HepG2 (cell line): ENCODE data around the gene ARIH2. TPM values are rescaled to one million over a fixed set of nuclear protein-coding genes. Genes with fewer than 3 reads are reported as not detected.

Experiments
- CBX5 ChIP-seq: sonication (generic); formaldehyde crosslinking; IDR thresholded peaks from 2 replicates; pipeline ENCODE4 v1.4.0; 2020; ENCODE audit warnings: missing genetic modification reagents, borderline replicate concordance
- JUND ChIP-seq: sonication (generic); formaldehyde crosslinking; IDR thresholded peaks from 2 replicates; pipeline ENCODE4 v1.8.0; 2022; ENCODE audit warnings: mild to moderate bottlenecking, missing genetic modification reagents
- KLF6 ChIP-seq: IDR thresholded peaks from 2 replicates; pipeline ENCODE4 v1.8.0; 2016; ENCODE audit warnings: missing biosample characterization, missing genetic modification reagents
- KLF9 ChIP-seq: IDR thresholded peaks from 2 replicates; pipeline ENCODE4 v1.6.1; 2016; ENCODE audit warnings: low read depth
- PITX1 ChIP-seq: sonication (generic); formaldehyde crosslinking; IDR thresholded peaks from 2 replicates; pipeline ENCODE4 v1.5.1; 2020; ENCODE audit warnings: mild to moderate bottlenecking, missing genetic modification reagents
- REL ChIP-seq: sonication (generic); formaldehyde crosslinking; conservative IDR thresholded peaks from 2 replicates; pipeline ENCODE4 v1.8.0; 2022; ENCODE audit warnings: mild to moderate bottlenecking, missing genetic modification reagents, moderate library complexity
- TOPORS ChIP-seq: sonication (generic); formaldehyde crosslinking; IDR thresholded peaks from 2 replicates; pipeline ENCODE4 v1.8.0; 2023; ENCODE audit warnings: mild to moderate bottlenecking, missing genetic modification reagents
- ZBTB7B ChIP-seq: sonication (generic); formaldehyde crosslinking; IDR thresholded peaks from 2 replicates; pipeline ENCODE4 v1.4.0; 2020; ENCODE audit warnings: missing genetic modification reagents
- ZFP1 ChIP-seq: IDR thresholded peaks from 2 replicates; pipeline ENCODE4 v1.6.1; 2016
- ZNF282 ChIP-seq: fragments of 450-650 bp; IDR thresholded peaks from 2 replicates; pipeline ENCODE4 v1.6.1; 2018; ENCODE audit not compliant: partially characterized antibody
- ZNF543 ChIP-seq: sonication (generic); formaldehyde crosslinking; IDR thresholded peaks from 2 replicates; pipeline ENCODE4 v1.4.0; 2020; ENCODE audit warnings: mild to moderate bottlenecking, missing genetic modification reagents
- ZNF737 ChIP-seq: sonication (generic); formaldehyde crosslinking; IDR thresholded peaks from 2 replicates; pipeline ENCODE4 v1.5.0; 2020; ENCODE audit warnings: missing genetic modification reagents, mild to moderate bottlenecking, borderline replicate concordance
- ZNF777 ChIP-seq: sonication (generic); formaldehyde crosslinking; IDR thresholded peaks from 2 replicates; pipeline ENCODE4 v1.4.0; 2020; ENCODE audit warnings: missing genetic modification reagents
- ZSCAN20 ChIP-seq: sonication (generic); formaldehyde crosslinking; IDR thresholded peaks from 2 replicates; pipeline ENCODE4 v1.4.0; 2020; ENCODE audit warnings: missing genetic modification reagents, mild to moderate bottlenecking, borderline replicate concordance
- polyA plus RNA-seq, 8 experiments: library from polyadenylated mRNA; depleted of rRNA in 3 of 8; stranded (reverse) in 7 of 8; unstranded in 1 of 8; fragments of >200 nt; fragmentation: Illumina TruSeq in 4 of 8; extraction: Trizol in 4 of 8; gene quantifications; 2 replicates each; pipeline versions ENCODE4 v1.2.1 to v1.2.3, GENCODE V29; 2011 to 2016; ENCODE audit warnings: low read depth in 4 of 8, missing spikeins in 1 of 8, mixed read lengths in 1 of 8; ENCODE audit not compliant: insufficient read depth in 1 of 8
- total RNA-seq, 5 experiments: library from RNA; depleted of rRNA; stranded (reverse); fragments of >200 nt; fragmentation: Illumina TruSeq; extraction: Trizol; gene quantifications; 2 replicates each; pipeline ENCODE4 v1.2.3, GENCODE V29; 2016; ENCODE audit warnings: low read depth in 1 of 5
- TF ChIP-seq, protein P1 (sequence below): sonication (generic); formaldehyde crosslinking; IDR thresholded peaks from 2 replicates; pipeline ENCODE4 v1.5.1; 2020; ENCODE audit warnings: mild to moderate bottlenecking, missing genetic modification reagents, borderline replicate concordance
- TF ChIP-seq, protein P2 (sequence below): sonication (generic); formaldehyde crosslinking; IDR thresholded peaks from 2 replicates; pipeline ENCODE4 v1.5.1; 2020; ENCODE audit warnings: mild to moderate bottlenecking, missing genetic modification reagents, moderate library complexity
- TF ChIP-seq, protein P3 (sequence below): sonication (generic); formaldehyde crosslinking; IDR thresholded peaks from 2 replicates; pipeline ENCODE4 v1.8.0; 2022; ENCODE audit warnings: missing genetic modification reagents, mild to moderate bottlenecking, inconsistent platforms, borderline replicate concordance
- TF ChIP-seq, protein P4 (sequence below): fragments of 450-650 bp; IDR thresholded peaks from 2 replicates; pipeline ENCODE4 v1.6.1; 2017
- TF ChIP-seq, protein P5 (sequence below): sonication (generic); formaldehyde crosslinking; IDR thresholded peaks from 2 replicates; pipeline ENCODE4 v1.8.1; 2023; ENCODE audit warnings: mild to moderate bottlenecking, missing genetic modification reagents
- TF ChIP-seq, protein P6 (sequence below): sonication (generic); formaldehyde crosslinking; IDR thresholded peaks from 2 replicates; pipeline ENCODE4 v1.4.0; 2020; ENCODE audit warnings: mild to moderate bottlenecking, low read depth, missing genetic modification reagents

The ARIH2 gene
- total and polyA plus RNA-seq, 2 of the 13 experiments (the other 11 are each of a cell fraction or from before 2014, with no cell fraction given) = 64.8 to 83.3 TPM

DNA sequence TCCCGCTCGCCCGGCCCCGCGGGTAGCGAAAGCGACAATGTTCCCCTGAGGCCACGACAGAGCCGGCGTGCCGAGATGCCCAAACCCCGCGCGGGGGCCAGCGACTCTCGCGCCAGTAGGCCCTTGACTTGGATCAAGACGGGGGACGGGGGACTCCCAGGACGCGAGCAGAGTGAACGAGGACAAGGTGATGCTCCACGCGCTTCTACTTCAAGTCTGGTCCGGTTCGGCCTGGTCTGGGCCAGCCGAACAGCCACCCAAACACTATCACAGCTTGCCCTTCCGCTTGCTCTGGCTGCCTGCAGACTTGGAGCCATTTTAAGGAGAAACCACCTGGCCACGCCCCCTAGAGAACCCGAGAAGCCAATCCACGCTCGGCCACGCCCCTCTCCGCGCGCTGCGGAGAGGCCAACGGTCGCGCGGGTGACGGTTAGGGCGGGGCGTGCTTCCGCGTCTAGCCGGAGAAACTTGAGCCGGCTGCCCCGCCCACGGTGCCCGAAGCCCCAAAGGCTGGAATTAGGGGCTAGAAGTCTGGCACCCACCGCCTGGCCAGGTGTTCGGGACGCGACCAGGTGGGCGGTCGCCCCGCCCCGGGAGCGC, 102.7 kb downstream of the ARIH2 start (continued):
- TF ChIP-seq KLF9 (CRISPR knock-in tag) (peak; percentile 93), ZSCAN20 (0 out of 2 replicates have a peak, but pooled peaks have one; percentile 79), KLF6 (CRISPR knock-in tag) (peak; percentile 83), ZNF777 (CRISPR knock-in tag) (no peak), REL (CRISPR knock-in tag) (no peak; the same call in 1 of the 2 replicates), CBX5 (CRISPR knock-in tag) (peak; percentile 63; the same call in 1 of the 2 replicates), ZNF282 (no peak), JUND (CRISPR knock-in tag) (no peak), ZNF543 (CRISPR knock-in tag) (0 out of 2 replicates have a peak, but pooled peaks have one; percentile 65), PITX1 (CRISPR knock-in tag) (0 out of 2 replicates have a peak, but pooled peaks have one; percentile 13), ZBTB7B (CRISPR knock-in tag) (no peak), ZNF737 (CRISPR knock-in tag) (peak; percentile 97; the same call in 1 of the 2 replicates), TOPORS (CRISPR knock-in tag) (no peak; the same call in 1 of the 2 replicates), ZFP1 (CRISPR knock-in tag) (peak; percentile 66)
- TF ChIP-seq, protein P1, sequence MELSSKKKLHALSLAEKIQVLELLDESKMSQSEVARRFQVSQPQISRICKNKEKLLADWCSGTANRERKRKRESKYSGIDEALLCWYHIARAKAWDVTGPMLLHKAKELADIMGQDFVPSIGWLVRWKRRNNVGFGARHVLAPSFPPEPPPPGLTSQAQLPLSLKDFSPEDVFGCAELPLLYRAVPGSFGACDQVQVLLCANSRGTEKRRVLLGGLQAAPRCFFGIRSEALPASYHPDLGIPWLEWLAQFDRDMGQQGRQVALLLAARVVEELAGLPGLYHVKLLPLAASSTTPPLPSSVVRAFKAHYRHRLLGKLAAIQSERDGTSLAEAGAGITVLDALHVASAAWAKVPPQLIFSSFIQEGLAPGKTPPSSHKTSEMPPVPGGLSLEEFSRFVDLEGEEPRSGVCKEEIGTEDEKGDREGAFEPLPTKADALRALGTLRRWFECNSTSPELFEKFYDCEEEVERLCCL (CRISPR knock-in tag) = no peak
- TF ChIP-seq, protein P2, sequence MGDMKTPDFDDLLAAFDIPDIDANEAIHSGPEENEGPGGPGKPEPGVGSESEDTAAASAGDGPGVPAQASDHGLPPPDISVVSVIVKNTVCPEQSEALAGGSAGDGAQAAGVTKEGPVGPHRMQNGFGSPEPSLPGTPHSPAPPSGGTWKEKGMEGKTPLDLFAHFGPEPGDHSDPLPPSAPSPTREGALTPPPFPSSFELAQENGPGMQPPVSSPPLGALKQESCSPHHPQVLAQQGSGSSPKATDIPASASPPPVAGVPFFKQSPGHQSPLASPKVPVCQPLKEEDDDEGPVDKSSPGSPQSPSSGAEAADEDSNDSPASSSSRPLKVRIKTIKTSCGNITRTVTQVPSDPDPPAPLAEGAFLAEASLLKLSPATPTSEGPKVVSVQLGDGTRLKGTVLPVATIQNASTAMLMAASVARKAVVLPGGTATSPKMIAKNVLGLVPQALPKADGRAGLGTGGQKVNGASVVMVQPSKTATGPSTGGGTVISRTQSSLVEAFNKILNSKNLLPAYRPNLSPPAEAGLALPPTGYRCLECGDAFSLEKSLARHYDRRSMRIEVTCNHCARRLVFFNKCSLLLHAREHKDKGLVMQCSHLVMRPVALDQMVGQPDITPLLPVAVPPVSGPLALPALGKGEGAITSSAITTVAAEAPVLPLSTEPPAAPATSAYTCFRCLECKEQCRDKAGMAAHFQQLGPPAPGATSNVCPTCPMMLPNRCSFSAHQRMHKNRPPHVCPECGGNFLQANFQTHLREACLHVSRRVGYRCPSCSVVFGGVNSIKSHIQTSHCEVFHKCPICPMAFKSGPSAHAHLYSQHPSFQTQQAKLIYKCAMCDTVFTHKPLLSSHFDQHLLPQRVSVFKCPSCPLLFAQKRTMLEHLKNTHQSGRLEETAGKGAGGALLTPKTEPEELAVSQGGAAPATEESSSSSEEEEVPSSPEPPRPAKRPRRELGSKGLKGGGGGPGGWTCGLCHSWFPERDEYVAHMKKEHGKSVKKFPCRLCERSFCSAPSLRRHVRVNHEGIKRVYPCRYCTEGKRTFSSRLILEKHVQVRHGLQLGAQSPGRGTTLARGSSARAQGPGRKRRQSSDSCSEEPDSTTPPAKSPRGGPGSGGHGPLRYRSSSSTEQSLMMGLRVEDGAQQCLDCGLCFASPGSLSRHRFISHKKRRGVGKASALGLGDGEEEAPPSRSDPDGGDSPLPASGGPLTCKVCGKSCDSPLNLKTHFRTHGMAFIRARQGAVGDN = peak; percentile 12; the same call in 1 of the 2 replicates
- TF ChIP-seq, protein P3, sequence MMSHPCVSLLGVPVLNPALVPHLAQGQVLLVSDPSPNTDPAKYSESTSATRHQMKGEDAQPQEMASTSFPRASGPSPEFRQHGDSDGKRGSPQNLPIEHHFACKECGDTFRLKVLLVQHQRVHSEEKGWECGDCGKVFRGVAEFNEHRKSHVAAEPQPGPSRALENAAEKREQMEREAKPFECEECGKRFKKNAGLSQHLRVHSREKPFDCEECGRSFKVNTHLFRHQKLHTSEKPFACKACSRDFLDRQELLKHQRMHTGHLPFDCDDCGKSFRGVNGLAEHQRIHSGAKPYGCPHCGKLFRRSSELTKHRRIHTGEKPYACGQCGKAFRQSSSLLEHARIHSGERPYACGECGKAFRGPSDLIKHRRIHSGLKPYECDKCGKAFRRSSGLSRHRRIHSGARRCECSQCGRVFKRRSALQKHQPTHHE (CRISPR knock-in tag) = no peak
- TF ChIP-seq, protein P4, sequence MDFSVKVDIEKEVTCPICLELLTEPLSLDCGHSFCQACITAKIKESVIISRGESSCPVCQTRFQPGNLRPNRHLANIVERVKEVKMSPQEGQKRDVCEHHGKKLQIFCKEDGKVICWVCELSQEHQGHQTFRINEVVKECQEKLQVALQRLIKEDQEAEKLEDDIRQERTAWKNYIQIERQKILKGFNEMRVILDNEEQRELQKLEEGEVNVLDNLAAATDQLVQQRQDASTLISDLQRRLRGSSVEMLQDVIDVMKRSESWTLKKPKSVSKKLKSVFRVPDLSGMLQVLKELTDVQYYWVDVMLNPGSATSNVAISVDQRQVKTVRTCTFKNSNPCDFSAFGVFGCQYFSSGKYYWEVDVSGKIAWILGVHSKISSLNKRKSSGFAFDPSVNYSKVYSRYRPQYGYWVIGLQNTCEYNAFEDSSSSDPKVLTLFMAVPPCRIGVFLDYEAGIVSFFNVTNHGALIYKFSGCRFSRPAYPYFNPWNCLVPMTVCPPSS = no peak
- TF ChIP-seq, protein P5, sequence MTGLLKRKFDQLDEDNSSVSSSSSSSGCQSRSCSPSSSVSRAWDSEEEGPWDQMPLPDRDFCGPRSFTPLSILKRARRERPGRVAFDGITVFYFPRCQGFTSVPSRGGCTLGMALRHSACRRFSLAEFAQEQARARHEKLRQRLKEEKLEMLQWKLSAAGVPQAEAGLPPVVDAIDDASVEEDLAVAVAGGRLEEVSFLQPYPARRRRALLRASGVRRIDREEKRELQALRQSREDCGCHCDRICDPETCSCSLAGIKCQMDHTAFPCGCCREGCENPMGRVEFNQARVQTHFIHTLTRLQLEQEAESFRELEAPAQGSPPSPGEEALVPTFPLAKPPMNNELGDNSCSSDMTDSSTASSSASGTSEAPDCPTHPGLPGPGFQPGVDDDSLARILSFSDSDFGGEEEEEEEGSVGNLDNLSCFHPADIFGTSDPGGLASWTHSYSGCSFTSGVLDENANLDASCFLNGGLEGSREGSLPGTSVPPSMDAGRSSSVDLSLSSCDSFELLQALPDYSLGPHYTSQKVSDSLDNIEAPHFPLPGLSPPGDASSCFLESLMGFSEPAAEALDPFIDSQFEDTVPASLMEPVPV (CRISPR knock-in tag) = no peak; the same call in 1 of the 2 replicates
- TF ChIP-seq, protein P6, sequence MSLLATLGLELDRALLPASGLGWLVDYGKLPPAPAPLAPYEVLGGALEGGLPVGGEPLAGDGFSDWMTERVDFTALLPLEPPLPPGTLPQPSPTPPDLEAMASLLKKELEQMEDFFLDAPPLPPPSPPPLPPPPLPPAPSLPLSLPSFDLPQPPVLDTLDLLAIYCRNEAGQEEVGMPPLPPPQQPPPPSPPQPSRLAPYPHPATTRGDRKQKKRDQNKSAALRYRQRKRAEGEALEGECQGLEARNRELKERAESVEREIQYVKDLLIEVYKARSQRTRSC (CRISPR knock-in tag) = no peak
